ENCODE results near the gene GPR161. TPM values are rescaled to one million over a fixed set of nuclear protein-coding genes. Genes with fewer than 3 reads are reported as not detected.

The GPR161 gene
- polyA plus RNA-seq, 3 donors = 19.8 to 20.6 (median 20.5) TPM

- no peak for DNase-seq (ENCODE audit: low read depth in 3 of 3, low spot score in 2 of 3)
These were observed 86.4 kb downstream of the GPR161 start for GRCh38 chr1:168050307-168050706.

- no peak for DNase-seq (ENCODE audit: low read depth in 3 of 3, low spot score in 2 of 3)
These were observed 91.4 kb downstream of the GPR161 start for GRCh38 chr1:168045311-168045710.

GRCh38 chr1:168042362-168042761 is 94.4 kb downstream of the GPR161 start:
- no peak for DNase-seq (ENCODE audit: low read depth in 3 of 3, low spot score in 2 of 3)

- DNase-seq (ENCODE audit: low read depth in 3 of 3, low spot score in 2 of 3) = no peak
These were observed 101.4 kb downstream of the GPR161 start for GRCh38 chr1:168035345-168035744.

DNA sequence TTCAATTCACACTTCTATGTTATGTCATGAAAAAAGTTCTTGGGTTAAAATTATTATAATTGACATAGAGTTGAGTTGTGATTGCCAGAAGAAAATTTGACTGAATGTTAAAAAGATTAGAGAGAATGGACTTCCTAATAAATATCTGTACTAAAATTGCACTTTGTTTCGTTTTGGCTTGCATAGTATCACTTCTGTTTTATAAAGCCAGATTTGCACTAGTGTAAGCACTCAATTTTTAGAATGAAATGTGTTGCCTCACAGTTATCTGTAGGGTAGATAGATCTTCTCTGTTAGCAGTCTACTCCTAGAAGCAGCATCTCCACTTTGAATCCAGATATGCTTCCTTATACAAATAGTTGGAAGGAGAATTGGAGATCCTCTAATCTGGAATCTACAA is 104.7 kb downstream of the GPR161 start:
- no peak for DNase-seq (ENCODE audit: low read depth in 3 of 3, low spot score in 2 of 3)

- no peak for DNase-seq (ENCODE audit: low read depth in 3 of 3, low spot score in 2 of 3)
These were observed 105.1 kb downstream of the GPR161 start for GRCh38 chr1:168031627-168032026.

- DNase-seq (ENCODE audit: low read depth in 3 of 3, low spot score in 2 of 3) = no peak
These were observed 105.5 kb downstream of the GPR161 start for GRCh38 chr1:168031198-168031597.

Other genes with a start within 250 kb of the GPR161 start
- gene ADCY10, start 222.8 kb downstream of the GPR161 start, polyA plus RNA-seq (ENCODE audit: insufficient read length in 3 of 3) = under 1 TPM; 0.31 to 0.44 (median 0.35) TPM
- 10 to 100 TPM; 73.7 to 84.4 (median 82.3) TPM for gene DCAF6, start 200.2 kb downstream of the GPR161 start, polyA plus RNA-seq (ENCODE audit: insufficient read length in 3 of 3)
- gene MPC2, start 199.9 kb downstream of the GPR161 start, polyA plus RNA-seq (ENCODE audit: insufficient read length in 3 of 3) = 100 to 1,000 TPM; 192 to 207 (median 194) TPM
- 10 to 100 TPM; 49.4 to 59.5 (median 51.0) TPM for gene TIPRL, start 42.0 kb upstream of the GPR161 start, polyA plus RNA-seq (ENCODE audit: insufficient read length in 3 of 3)
- gene SFT2D2, start 89.1 kb upstream of the GPR161 start, polyA plus RNA-seq (ENCODE audit: insufficient read length in 3 of 3) = 10 to 100 TPM; 16.1 to 17.3 (median 16.4) TPM
- gene TBX19, start 143.9 kb upstream of the GPR161 start, polyA plus RNA-seq (ENCODE audit: insufficient read length in 3 of 3) = 1 to 10 TPM; 2.1 to 2.4 (median 2.3) TPM

Measured in right renal cortex interstitium (tissue), 3 donors.